ENCODE data around the gene TLR9.

Gene TLR9

GRCh38 chr3:52218026-52218425, 7.4 kb downstream of the TLR9 start:
- peak overlapping the region; percentile 55 for H3K27ac ChIP-seq (ENCODE audit: insufficient read depth, low read length, poor library complexity, severe bottlenecking)
- H3K27me3 ChIP-seq (replicated peaks; ENCODE audit: control insufficient read depth, insufficient read depth, low read length, poor library complexity, severe bottlenecking) = no peaks in the 10 kb centered on the region
- no peak for DNase-seq
- no peaks in the 10 kb centered on the region for H3K9me3 ChIP-seq (ENCODE audit: control insufficient read depth, low read length)
- H3K4me3 ChIP-seq (ENCODE audit: insufficient read depth, low read depth, low read length, poor library complexity, severe bottlenecking) = no peak overlapping the region
- H3K4me1 ChIP-seq (ENCODE audit: control insufficient read depth, insufficient read depth, low read length, poor library complexity, severe bottlenecking) = peaks cover 73% of the 10 kb centered on the region
- peaks cover 19% of the 10 kb centered on the region for H3K36me3 ChIP-seq (ENCODE audit: control insufficient read depth, insufficient read depth, low read length)

DNA sequence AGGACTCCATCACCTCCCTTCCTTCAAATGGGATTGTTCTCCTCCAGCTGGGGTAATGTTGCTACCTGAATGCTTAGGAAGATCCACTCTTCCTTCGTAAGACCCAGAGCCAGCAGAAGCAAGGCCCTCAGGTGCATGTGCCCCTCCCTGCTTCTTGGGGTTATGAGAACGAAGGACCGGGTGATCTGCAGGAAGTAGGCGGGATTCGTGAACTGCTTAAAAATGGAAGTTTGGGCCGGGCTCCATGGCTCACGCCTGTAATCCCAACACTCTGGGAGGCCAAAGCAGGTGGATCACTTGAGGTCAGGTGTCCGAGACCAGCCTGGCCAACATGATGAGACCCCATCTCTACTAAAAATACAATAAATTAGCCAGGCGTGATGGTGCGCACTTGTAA, 8.0 kb downstream of the TLR9 start:
- Histone ChIP-seq H3K36me3 (ENCODE audit: control insufficient read depth, insufficient read depth, low read length) (peaks cover 25% of the 10 kb centered on the region), H3K4me1 (ENCODE audit: control insufficient read depth, insufficient read depth, low read length, poor library complexity, severe bottlenecking) (peaks cover 67% of the 10 kb centered on the region), H3K27ac (ENCODE audit: insufficient read depth, low read length, poor library complexity, severe bottlenecking) (peak overlapping the region; percentile 55)

GRCh38 chr3:52216585-52217408, 8.6 kb downstream of the TLR9 start:
- peak overlapping the region; percentile 27 for H3K4me3 ChIP-seq (ENCODE audit: insufficient read depth, low read depth, low read length, poor library complexity, severe bottlenecking)
- H3K36me3 ChIP-seq (ENCODE audit: control insufficient read depth, insufficient read depth, low read length) = peaks cover 31% of the 10 kb centered on the region
- H3K27me3 ChIP-seq (replicated peaks; ENCODE audit: control insufficient read depth, insufficient read depth, low read length, poor library complexity, severe bottlenecking) = no peaks in the 10 kb centered on the region
- H3K9me3 ChIP-seq (ENCODE audit: control insufficient read depth, low read length) = no peaks in the 10 kb centered on the region
- DNase-seq = peak; percentile 45 to 76 (median 51)
- peak overlapping the region; percentile 55 for H3K27ac ChIP-seq (ENCODE audit: insufficient read depth, low read length, poor library complexity, severe bottlenecking)
- peaks cover 61% of the 10 kb centered on the region for H3K4me1 ChIP-seq (ENCODE audit: control insufficient read depth, insufficient read depth, low read length, poor library complexity, severe bottlenecking)

More for the DNA sequence above, 8.0 kb downstream of the TLR9 start:
- DNase-seq = no peak
- Histone ChIP-seq H3K27me3 (replicated peaks; ENCODE audit: control insufficient read depth, insufficient read depth, low read length, poor library complexity, severe bottlenecking) (no peaks in the 10 kb centered on the region), H3K4me3 (ENCODE audit: insufficient read depth, low read depth, low read length, poor library complexity, severe bottlenecking) (peak overlapping the region; percentile 27), H3K9me3 (ENCODE audit: control insufficient read depth, low read length) (no peaks in the 10 kb centered on the region)

- Histone ChIP-seq H3K36me3 (ENCODE audit: control insufficient read depth, insufficient read depth, low read length) (peaks cover 45% of the 10 kb centered on the region), H3K9me3 (ENCODE audit: control insufficient read depth, low read length) (no peaks in the 10 kb centered on the region), H3K4me3 (ENCODE audit: insufficient read depth, low read depth, low read length, poor library complexity, severe bottlenecking) (no peak overlapping the region), H3K4me1 (ENCODE audit: control insufficient read depth, insufficient read depth, low read length, poor library complexity, severe bottlenecking) (peaks cover 46% of the 10 kb centered on the region), H3K27me3 (replicated peaks; ENCODE audit: control insufficient read depth, insufficient read depth, low read length, poor library complexity, severe bottlenecking) (no peaks in the 10 kb centered on the region), H3K27ac (ENCODE audit: insufficient read depth, low read length, poor library complexity, severe bottlenecking) (peak overlapping the region; percentile 29)
- no peak for DNase-seq
Observed at GRCh38 chr3:52215351-52215750, 10.1 kb downstream of the TLR9 start.

DNA sequence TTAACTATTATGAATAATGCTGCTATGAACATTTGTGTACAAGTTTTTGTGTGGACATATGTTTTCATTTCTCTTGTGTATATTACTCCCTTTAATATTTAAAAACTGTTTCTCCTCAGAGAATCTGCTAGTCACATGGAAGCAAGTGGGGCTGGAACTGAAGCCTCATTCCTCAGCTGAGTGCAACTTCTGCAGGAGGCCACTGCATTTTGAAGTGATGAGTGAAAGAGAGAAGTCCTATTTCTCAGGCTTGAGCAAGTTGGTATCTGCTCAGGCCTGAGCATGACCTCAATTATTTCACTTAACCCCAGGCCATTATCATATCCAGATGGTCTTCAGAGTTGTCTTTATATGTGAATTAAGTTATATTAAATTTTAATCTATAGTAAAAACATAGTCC, 11.5 kb downstream of the TLR9 start:
- H3K27ac ChIP-seq (ENCODE audit: insufficient read depth, low read length, poor library complexity, severe bottlenecking) = no peak overlapping the region
- no peak for DNase-seq
- H3K4me1 ChIP-seq (ENCODE audit: control insufficient read depth, insufficient read depth, low read length, poor library complexity, severe bottlenecking) = peaks cover 35% of the 10 kb centered on the region
- H3K27me3 ChIP-seq (replicated peaks; ENCODE audit: control insufficient read depth, insufficient read depth, low read length, poor library complexity, severe bottlenecking) = no peaks in the 10 kb centered on the region
- H3K4me3 ChIP-seq (ENCODE audit: insufficient read depth, low read depth, low read length, poor library complexity, severe bottlenecking) = no peak overlapping the region
- H3K9me3 ChIP-seq (ENCODE audit: control insufficient read depth, low read length) = no peaks in the 10 kb centered on the region
- H3K36me3 ChIP-seq (ENCODE audit: control insufficient read depth, insufficient read depth, low read length) = peaks cover 60% of the 10 kb centered on the region

DNA sequence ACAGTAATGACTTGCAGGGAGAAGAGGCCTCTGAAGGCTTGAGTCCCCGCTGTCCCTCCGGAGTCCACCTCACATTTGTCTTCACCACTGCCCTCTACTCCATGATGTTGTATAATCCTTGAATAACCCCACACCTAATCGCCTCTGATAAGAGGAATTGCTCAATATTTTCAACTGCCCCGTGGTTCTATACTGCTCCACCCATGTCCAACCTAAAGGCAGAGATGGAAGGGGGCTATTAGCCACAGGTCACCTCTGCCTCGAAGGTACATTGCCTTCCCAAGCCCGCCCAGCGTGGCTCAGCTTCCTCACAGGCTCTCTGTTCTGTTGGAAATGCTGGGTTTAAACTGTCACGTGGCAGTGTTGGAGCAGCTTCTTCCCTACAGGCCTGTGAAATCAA, 12.4 kb downstream of the TLR9 start:
- Histone ChIP-seq H3K36me3 (ENCODE audit: control insufficient read depth, insufficient read depth, low read length) (peaks cover 69% of the 10 kb centered on the region), H3K27me3 (replicated peaks; ENCODE audit: control insufficient read depth, insufficient read depth, low read length, poor library complexity, severe bottlenecking) (no peaks in the 10 kb centered on the region), H3K9me3 (ENCODE audit: control insufficient read depth, low read length) (no peaks in the 10 kb centered on the region), H3K4me3 (ENCODE audit: insufficient read depth, low read depth, low read length, poor library complexity, severe bottlenecking) (no peak overlapping the region), H3K27ac (ENCODE audit: insufficient read depth, low read length, poor library complexity, severe bottlenecking) (no peak overlapping the region), H3K4me1 (ENCODE audit: control insufficient read depth, insufficient read depth, low read length, poor library complexity, severe bottlenecking) (peaks cover 26% of the 10 kb centered on the region)
- DNase-seq = no peak

DNA sequence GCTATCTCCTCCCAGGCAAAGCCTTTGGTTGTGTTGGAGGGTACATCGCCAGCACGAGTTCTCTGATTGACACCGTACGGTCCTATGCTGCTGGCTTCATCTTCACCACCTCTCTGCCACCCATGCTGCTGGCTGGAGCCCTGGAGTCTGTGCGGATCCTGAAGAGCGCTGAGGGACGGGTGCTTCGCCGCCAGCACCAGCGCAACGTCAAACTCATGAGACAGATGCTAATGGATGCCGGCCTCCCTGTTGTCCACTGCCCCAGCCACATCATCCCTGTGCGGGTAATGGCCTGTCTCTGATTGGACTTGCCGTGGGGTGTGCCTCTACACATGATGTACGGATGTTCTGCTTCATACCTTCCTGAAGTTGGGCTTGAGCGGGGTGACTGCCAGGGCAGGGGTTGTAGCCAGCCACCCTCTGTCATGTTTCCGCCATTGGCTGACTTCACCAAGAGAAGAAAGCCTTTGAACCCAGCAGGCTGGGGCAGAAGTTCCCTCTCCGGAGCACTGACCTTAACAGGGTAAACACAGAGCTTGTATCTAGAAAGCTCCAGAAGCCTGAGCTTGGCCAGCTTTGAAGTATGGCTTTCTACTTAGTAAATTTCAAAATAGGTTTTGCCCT, 14.1 kb downstream of the TLR9 start:
- Histone ChIP-seq H3K27me3 (replicated peaks; ENCODE audit: control insufficient read depth, insufficient read depth, low read length, poor library complexity, severe bottlenecking) (no peaks in the 10 kb centered on the region), H3K36me3 (ENCODE audit: control insufficient read depth, insufficient read depth, low read length) (peaks cover 77% of the 10 kb centered on the region), H3K4me3 (ENCODE audit: insufficient read depth, low read depth, low read length, poor library complexity, severe bottlenecking) (no peak overlapping the region), H3K4me1 (ENCODE audit: control insufficient read depth, insufficient read depth, low read length, poor library complexity, severe bottlenecking) (peaks cover 9% of the 10 kb centered on the region), H3K27ac (ENCODE audit: insufficient read depth, low read length, poor library complexity, severe bottlenecking) (no peak overlapping the region), H3K9me3 (ENCODE audit: control insufficient read depth, low read length) (no peaks in the 10 kb centered on the region)
- DNase-seq = no peak

DNA sequence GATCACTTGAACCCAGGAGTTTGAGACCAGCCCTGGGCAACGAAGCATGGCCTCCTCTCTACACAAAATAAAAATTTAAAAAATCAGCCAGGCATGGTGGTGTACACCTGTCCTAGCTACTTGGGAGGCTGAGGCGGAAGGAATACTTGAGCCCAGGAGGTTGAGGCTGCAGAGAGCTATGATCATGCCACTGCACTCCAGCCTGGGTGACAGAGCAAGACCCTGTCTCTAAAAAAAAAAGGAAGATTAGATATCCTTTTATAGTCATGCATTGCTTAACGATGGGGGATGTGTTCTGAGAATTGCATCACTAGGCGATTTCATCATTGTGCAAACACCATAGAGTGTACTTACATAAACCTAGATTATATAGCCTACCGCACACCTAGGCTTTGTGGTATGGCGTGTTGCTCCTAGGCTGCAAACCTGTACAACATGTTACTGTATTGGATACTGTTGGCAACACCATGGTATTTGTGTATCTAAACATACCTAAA, 14.8 kb downstream of the TLR9 start:
- Histone ChIP-seq H3K9me3 (ENCODE audit: control insufficient read depth, low read length) (no peaks in the 10 kb centered on the region), H3K4me1 (ENCODE audit: control insufficient read depth, insufficient read depth, low read length, poor library complexity, severe bottlenecking) (peaks cover 2% of the 10 kb centered on the region), H3K36me3 (ENCODE audit: control insufficient read depth, insufficient read depth, low read length) (peaks cover 85% of the 10 kb centered on the region), H3K27me3 (replicated peaks; ENCODE audit: control insufficient read depth, insufficient read depth, low read length, poor library complexity, severe bottlenecking) (no peaks in the 10 kb centered on the region), H3K27ac (ENCODE audit: insufficient read depth, low read length, poor library complexity, severe bottlenecking) (no peak overlapping the region), H3K4me3 (ENCODE audit: insufficient read depth, low read depth, low read length, poor library complexity, severe bottlenecking) (no peak overlapping the region)
- DNase-seq = no peak

DNA sequence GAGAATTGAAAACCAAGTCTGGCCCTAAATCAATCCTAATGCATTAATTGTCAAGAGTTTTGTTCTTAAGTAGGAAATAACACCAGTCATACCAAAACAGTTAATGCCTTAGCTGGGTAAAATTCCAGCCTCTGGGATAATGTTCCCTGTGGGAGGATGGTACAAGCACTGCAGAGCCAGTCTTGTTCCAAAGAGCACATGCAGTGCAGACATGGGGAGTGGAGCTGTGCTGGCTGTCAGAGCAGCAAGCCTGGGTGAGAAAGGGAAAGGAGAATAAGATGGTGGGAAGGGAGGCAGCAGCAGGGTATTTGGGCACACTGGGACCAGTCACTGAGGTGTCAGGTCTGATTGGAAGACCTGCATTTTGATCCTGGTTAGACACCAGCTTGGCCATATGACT, 15.4 kb downstream of the TLR9 start:
- no peaks in the 10 kb centered on the region for H3K9me3 ChIP-seq (ENCODE audit: control insufficient read depth, low read length)
- H3K4me1 ChIP-seq (ENCODE audit: control insufficient read depth, insufficient read depth, low read length, poor library complexity, severe bottlenecking) = no peaks in the 10 kb centered on the region
- no peak overlapping the region for H3K4me3 ChIP-seq (ENCODE audit: insufficient read depth, low read depth, low read length, poor library complexity, severe bottlenecking)
- DNase-seq = no peak
- no peak overlapping the region for H3K27ac ChIP-seq (ENCODE audit: insufficient read depth, low read length, poor library complexity, severe bottlenecking)
- H3K27me3 ChIP-seq (replicated peaks; ENCODE audit: control insufficient read depth, insufficient read depth, low read length, poor library complexity, severe bottlenecking) = no peaks in the 10 kb centered on the region
- peaks cover 91% of the 10 kb centered on the region for H3K36me3 ChIP-seq (ENCODE audit: control insufficient read depth, insufficient read depth, low read length)

DNA sequence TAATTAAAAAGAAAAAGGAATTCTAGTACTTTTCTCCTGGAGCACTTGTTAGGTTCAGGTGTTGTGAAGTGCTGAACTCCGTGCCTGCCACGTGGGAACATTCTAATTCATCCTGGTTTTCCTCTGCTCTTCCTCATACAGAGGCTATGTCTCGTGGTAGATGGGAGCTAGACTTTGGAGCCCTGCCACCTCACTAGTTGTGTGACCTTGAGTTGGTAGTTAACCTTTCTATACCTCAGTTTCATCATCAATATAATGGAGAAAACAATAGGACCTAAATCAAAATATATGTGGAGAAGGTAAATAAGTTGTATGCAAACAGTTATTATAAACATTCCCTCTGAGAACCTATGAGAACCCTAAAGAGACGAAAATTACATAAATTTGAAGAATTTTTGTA, 16.9 kb downstream of the TLR9 start:
- DNase-seq = no peak
- Histone ChIP-seq H3K4me1 (ENCODE audit: control insufficient read depth, insufficient read depth, low read length, poor library complexity, severe bottlenecking) (no peaks in the 10 kb centered on the region), H3K27ac (ENCODE audit: insufficient read depth, low read length, poor library complexity, severe bottlenecking) (no peak overlapping the region), H3K27me3 (replicated peaks; ENCODE audit: control insufficient read depth, insufficient read depth, low read length, poor library complexity, severe bottlenecking) (no peaks in the 10 kb centered on the region), H3K9me3 (ENCODE audit: control insufficient read depth, low read length) (no peaks in the 10 kb centered on the region), H3K4me3 (ENCODE audit: insufficient read depth, low read depth, low read length, poor library complexity, severe bottlenecking) (no peak overlapping the region), H3K36me3 (ENCODE audit: control insufficient read depth, insufficient read depth, low read length) (peaks cover 92% of the 10 kb centered on the region)

Data from effector memory CD4-positive, alpha-beta T cell (primary cell).